Endothelial cell of umbilical vein (primary cell): ENCODE results near the gene SYAP1.

ENCODE experiments used
- EZH2 ChIP-seq: IDR thresholded peaks from 2 replicates; pipeline ENCODE4 v1.6.1; 2012; ENCODE audit warnings: borderline replicate concordance, low read depth, mild to moderate bottlenecking, moderate library complexity, low read length, inconsistent platforms; ENCODE audit not compliant: severe bottlenecking
- MYC ChIP-seq: IDR thresholded peaks from one replicate; pipeline ENCODE4 v1.6.1; 2011; ENCODE audit warnings: mild to moderate bottlenecking, low read depth, low read length
- POLR2A ChIP-seq: IDR thresholded peaks from 2 replicates; pipeline ENCODE4 v1.6.1; 2012; ENCODE audit warnings: low read depth, mild to moderate bottlenecking, control low read depth, low read length
- POLR2AphosphoS5 ChIP-seq: IDR thresholded peaks from 2 replicates; pipeline ENCODE4 v1.6.1; 2012; ENCODE audit warnings: low read depth, mild to moderate bottlenecking, control low read depth, low read length, moderate library complexity; ENCODE audit not compliant: insufficient read depth
- TF ChIP-seq, protein P1 (sequence below), 2 donors: IDR thresholded peaks; 1 replicate in 1 of 2; 2 replicates in 1 of 2; pipeline ENCODE4 v1.5.1; 2011; ENCODE audit warnings: low read length in 2 of 2, mild to moderate bottlenecking in 2 of 2, moderate library complexity in 2 of 2, control low read depth in 1 of 2, inconsistent platforms in 1 of 2, low read depth in 1 of 2; ENCODE audit not compliant: insufficient read depth in 1 of 2; ENCODE audit errors: extremely low read depth in 1 of 2

DNA sequence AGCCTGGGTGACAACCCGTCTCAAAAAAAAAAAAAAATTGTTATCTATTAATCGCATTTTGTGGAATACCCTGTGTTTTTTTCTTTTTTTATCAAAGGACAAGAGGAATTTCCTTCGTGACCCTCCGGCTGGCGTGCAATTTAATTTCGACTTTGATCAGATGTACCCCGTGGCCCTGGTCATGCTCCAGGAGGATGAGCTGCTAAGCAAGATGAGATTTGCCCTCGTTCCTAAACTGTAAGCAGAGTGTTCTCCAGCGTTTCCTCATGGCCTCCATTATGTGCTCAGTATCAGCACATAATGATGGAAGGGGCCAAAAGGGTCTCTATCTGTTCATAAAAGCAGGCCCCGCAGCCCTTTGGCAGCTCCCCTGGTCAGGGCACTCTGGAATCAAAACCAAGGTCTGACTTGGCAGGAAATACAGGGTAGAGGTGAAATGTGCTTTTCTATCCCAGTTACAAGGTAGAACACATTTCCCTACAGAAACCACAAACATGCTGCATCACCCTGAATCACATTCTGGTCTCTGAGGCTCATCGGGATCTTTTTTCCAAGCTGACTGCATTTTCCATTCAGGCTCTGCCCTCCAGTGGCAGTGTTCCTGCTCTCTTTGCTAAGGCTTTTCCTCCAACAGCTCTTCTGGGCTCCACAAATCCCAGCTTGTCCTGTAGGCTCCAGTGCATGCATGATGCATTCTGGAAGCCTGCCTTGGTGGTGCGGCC is 24.4 kb downstream of the SYAP1 start:
- TF ChIP-seq POLR2A (no peak), MYC (no peak), EZH2 (no peak), POLR2AphosphoS5 (no peak)
- TF ChIP-seq, protein P1, sequence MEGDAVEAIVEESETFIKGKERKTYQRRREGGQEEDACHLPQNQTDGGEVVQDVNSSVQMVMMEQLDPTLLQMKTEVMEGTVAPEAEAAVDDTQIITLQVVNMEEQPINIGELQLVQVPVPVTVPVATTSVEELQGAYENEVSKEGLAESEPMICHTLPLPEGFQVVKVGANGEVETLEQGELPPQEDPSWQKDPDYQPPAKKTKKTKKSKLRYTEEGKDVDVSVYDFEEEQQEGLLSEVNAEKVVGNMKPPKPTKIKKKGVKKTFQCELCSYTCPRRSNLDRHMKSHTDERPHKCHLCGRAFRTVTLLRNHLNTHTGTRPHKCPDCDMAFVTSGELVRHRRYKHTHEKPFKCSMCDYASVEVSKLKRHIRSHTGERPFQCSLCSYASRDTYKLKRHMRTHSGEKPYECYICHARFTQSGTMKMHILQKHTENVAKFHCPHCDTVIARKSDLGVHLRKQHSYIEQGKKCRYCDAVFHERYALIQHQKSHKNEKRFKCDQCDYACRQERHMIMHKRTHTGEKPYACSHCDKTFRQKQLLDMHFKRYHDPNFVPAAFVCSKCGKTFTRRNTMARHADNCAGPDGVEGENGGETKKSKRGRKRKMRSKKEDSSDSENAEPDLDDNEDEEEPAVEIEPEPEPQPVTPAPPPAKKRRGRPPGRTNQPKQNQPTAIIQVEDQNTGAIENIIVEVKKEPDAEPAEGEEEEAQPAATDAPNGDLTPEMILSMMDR (IDR thresholded peaks at IDR 0.05; ENCODE audit: extremely low read depth in 1 of 2, insufficient read depth in 1 of 2, low read depth in 1 of 2, low read length in 2 of 2): no peak
